Lung (tissue), 12 donors: Measurements from ENCODE around the gene FGR. TPM values are rescaled to one million over a fixed set of nuclear protein-coding genes. Genes with fewer than 3 reads are reported as not detected.
"Not testable (repeated sequence)": the region's sequence is repeated elsewhere in the genome, so short reads cannot be mapped to it uniquely, and the experiment has no call there.

Source experiments
- ATAC-seq: fragments of 200-7000 bp; cut with Tn5 transposase; one replicate; pipeline ENCODE4 v1.9.1; 2020; ENCODE audit warnings: moderate number of reproducible peaks; ENCODE audit not compliant: insufficient read depth, low FRiP score
- DNase-seq, 3 donors: peaks; one replicate each; pipeline ENCODE4 v3.0.0-alpha.2; 2013 to 2017
- H3K27ac ChIP-seq, 2 donors: one replicate each; pipeline ENCODE4 v1.5.1; 2013; ENCODE audit warnings: mild to moderate bottlenecking in 2 of 2, moderate library complexity in 2 of 2, control low read depth in 1 of 2, inconsistent platforms in 1 of 2, low read depth in 1 of 2, low read length in 1 of 2
- H3K27me3 ChIP-seq, 3 donors: one replicate each; pipeline ENCODE4 v1.5.1; 2013; ENCODE audit warnings: low read length in 2 of 3; ENCODE audit not compliant: control insufficient read depth in 3 of 3, insufficient read depth in 3 of 3
- H3K36me3 ChIP-seq, 4 donors: one replicate each; pipeline ENCODE4 v1.5.1; 2013; ENCODE audit warnings: low read length in 4 of 4, mild to moderate bottlenecking in 1 of 4, moderate library complexity in 1 of 4; ENCODE audit not compliant: control insufficient read depth in 4 of 4, insufficient read depth in 4 of 4
- H3K4me1 ChIP-seq, 5 donors: one replicate each; pipeline ENCODE4 v1.5.1; 2013; ENCODE audit warnings: low read length in 5 of 5, mild to moderate bottlenecking in 2 of 5, moderate library complexity in 1 of 5; ENCODE audit not compliant: control insufficient read depth in 5 of 5, insufficient read depth in 5 of 5
- H3K4me3 ChIP-seq: one replicate; pipeline ENCODE4 v1.5.1; 2013; ENCODE audit warnings: mild to moderate bottlenecking, control low read depth, moderate library complexity
- H3K9ac ChIP-seq, 2 donors: one replicate each; pipeline ENCODE4 v1.5.1; 2013; ENCODE audit warnings: low read length in 2 of 2, control low read depth in 1 of 2; ENCODE audit not compliant: insufficient read depth in 1 of 2
- H3K9me3 ChIP-seq, 4 donors: one replicate each; pipeline ENCODE4 v1.5.1; 2013; ENCODE audit warnings: low read length in 3 of 4, mild to moderate bottlenecking in 1 of 4, moderate library complexity in 1 of 4; ENCODE audit not compliant: control insufficient read depth in 4 of 4, insufficient read depth in 3 of 4
- WGBS, 2 donors: extraction: QIAGEN DNeasy Blood & Tissue Kit; methylation state at CpG; one replicate each; pipeline ENCODE4 v1.1.7; 2013; 5-methylcytosine and 5-hydroxymethylcytosine counted together
- polyA plus RNA-seq, 2 donors: library from polyadenylated mRNA; stranded (reverse); fragments of 200-250 nt; gene quantifications; one replicate each; pipeline ENCODE4 v1.2.1, GENCODE V29; 2013
- total RNA-seq, 2 donors: library from RNA; depleted of rRNA in 1 of 2; stranded (reverse); fragments of >200 nt in 1 of 2; gene quantifications; one replicate each; pipeline ENCODE4 v1.2.1, GENCODE V29; 2014 to 2021
- TF ChIP-seq, protein P1 (sequence below): IDR thresholded peaks from 2 replicates; pipeline ENCODE4 v1.5.1; 2012; ENCODE audit warnings: mild to moderate bottlenecking; ENCODE audit errors: control extremely low read depth, extremely low read depth
- donor health status: control.
- donor health status: control.
- donor health status: Bipolar disorder and iron deficiency.
- donor health status: healthy.
- donor health status: DM: yes; HTN: yes; CAD: no.

Gene FGR
- total and polyA plus RNA-seq, 4 donors = 26.6 to 403 (median 111) TPM

DNA sequence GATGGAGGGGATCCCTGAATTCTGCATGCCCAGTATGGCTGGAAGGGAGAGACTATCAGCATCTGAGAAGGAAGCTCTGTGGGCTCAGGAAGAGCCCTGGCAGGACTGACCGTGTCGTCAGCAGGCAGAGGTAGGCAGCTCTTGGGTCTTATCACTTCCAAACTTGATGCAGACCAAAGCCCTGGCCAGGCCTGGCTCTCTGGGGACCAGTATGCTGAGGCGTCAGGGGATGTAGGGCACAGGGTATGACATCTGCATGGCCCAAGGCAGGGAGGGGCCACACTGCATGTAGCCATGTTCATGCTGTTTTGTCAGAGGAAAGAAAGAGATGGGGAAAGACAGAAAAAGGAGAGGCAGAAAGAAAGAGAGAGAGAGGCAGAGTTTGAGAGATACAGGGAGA, 6.3 kb downstream of the FGR start:
- no peak overlapping the region for H3K9ac ChIP-seq
- H3K27ac ChIP-seq = peak overlapping the region in 1 of 2 donors; percentile 83
- ATAC-seq = no peak

DNA sequence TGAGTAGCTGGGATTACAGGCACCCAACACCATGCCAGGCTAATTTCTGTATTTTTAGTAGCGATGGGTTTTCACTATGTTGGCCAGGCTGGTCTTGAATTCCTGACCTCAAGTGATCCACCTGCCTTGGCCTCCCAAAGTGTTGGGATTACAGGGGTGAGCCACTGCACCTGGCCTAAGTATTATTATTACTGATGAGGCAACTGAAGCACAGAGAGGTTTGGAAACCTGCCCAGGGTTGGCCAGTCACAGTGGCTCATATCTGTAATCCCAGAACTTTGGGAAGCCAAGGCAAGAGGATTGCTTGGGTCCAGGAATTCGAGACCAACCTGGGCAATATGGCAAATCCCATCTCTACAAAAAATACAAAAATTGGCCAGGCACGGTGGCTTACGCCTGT, 7.3 kb downstream of the FGR start:
- not testable (repeated sequence) for DNase-seq, H3K9me3 ChIP-seq, H3K27ac ChIP-seq, H3K9ac ChIP-seq, H3K36me3 ChIP-seq, ATAC-seq, H3K27me3 ChIP-seq, H3K4me3 ChIP-seq
- WGBS, 2 donors = 94 to 95% methylated on average over 4 of the region's 4 CpGs
- peaks cover 0 to 14% (median 4%) of the 10 kb centered on the region in 5 donors for H3K4me1 ChIP-seq

More for the DNA sequence above, 6.3 kb downstream of the FGR start:
- H3K4me1 ChIP-seq = peaks cover 0 to 18% (median 4%) of the 10 kb centered on the region in 5 donors
- H3K4me3 ChIP-seq = no peak overlapping the region
- H3K27me3 ChIP-seq = peaks cover 0 to 6% (median 4%) of the 10 kb centered on the region in 3 donors
- peaks cover 0 to 1% (median 0%) of the 10 kb centered on the region in 4 donors for H3K36me3 ChIP-seq
- TF ChIP-seq, protein P1, sequence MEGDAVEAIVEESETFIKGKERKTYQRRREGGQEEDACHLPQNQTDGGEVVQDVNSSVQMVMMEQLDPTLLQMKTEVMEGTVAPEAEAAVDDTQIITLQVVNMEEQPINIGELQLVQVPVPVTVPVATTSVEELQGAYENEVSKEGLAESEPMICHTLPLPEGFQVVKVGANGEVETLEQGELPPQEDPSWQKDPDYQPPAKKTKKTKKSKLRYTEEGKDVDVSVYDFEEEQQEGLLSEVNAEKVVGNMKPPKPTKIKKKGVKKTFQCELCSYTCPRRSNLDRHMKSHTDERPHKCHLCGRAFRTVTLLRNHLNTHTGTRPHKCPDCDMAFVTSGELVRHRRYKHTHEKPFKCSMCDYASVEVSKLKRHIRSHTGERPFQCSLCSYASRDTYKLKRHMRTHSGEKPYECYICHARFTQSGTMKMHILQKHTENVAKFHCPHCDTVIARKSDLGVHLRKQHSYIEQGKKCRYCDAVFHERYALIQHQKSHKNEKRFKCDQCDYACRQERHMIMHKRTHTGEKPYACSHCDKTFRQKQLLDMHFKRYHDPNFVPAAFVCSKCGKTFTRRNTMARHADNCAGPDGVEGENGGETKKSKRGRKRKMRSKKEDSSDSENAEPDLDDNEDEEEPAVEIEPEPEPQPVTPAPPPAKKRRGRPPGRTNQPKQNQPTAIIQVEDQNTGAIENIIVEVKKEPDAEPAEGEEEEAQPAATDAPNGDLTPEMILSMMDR = no peak
- 25 to 44% methylated on average over 3 of the region's 3 CpGs for WGBS, 2 donors
- no peak for DNase-seq
- no peaks in the 10 kb centered on the region for H3K9me3 ChIP-seq

DNA sequence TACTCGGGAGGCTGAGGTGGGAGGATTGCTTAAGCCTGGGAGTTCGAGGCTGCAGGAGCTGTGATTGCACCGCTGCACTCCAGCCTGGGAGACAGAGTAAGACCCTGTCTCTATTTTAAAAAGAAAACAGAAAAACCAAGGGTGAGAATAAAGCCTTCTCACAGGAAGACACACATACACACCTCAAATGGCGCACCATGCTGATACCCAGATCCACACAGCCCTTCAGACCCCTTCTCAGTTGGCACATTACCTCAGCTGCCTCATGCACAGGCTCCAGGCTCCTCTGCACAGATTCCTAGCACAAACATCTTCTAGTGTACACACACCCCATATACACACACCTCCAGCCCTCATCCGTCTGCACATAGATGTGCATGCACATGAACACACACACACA, 7.9 kb downstream of the FGR start:
- ATAC-seq (no peak), DNase-seq (no peak)
- H3K9ac ChIP-seq = no peak overlapping the region
- peaks cover 0 to 5% (median 0%) of the 10 kb centered on the region in 4 donors for H3K36me3 ChIP-seq
- no peaks in the 10 kb centered on the region for H3K27me3 ChIP-seq
- no peak overlapping the region for H3K4me3 ChIP-seq
- TF ChIP-seq, protein P1 = no peak
- no peaks in the 10 kb centered on the region for H3K9me3 ChIP-seq
- H3K27ac ChIP-seq = peak overlapping the region in 1 of 2 donors; percentile 52
- WGBS, 2 donors = 79 to 80% methylated on average over 5 of the region's 5 CpGs
- peaks cover 0 to 13% (median 4%) of the 10 kb centered on the region in 5 donors for H3K4me1 ChIP-seq

DNA sequence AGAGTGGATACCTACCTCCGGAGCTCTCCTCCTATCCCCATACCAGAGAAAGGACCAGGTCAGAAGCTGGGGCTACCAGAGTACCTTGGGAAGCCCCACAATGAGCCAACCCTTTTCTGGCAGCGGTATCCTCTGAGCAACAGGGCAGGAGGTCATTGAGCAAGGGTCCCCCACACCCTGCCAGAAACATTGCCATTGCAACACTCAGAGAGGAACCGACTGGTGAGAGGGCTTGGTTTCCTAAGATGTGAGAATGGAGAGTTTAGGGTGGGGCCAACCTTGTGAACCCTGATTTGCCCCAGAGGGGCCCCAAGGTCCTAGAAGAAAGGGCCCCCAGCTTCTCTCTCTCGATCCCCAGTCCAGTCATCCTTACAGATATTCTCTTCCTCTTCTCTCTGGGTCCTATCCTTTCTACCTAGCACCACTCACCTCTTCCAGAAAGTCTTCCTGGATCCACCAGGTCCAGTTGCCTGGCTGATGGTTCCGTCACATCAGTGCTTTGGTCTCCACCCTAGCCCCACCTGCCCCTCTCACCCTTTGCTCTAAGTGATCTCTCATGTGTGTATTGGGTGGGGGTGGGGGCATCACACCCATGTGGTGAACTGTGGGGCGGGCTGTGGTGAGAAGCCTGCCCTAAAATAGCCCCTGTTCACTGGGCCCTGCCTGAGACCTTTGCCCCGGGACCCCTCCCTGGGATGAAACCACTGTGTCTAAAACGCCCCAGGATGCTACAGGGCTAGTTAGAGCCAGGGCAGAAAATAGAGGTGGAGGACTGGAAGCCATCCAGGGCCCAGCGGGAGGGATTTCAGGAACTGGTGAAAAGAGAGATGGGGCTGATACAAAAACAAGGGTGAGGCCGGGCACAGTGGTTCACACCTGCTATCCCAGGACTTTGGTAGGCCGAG, 8.7 kb downstream of the FGR start:
- peak overlapping the region in 1 of 2 donors; percentile 43 for H3K27ac ChIP-seq
- H3K9me3 ChIP-seq = no peaks in the 10 kb centered on the region
- DNase-seq (no peak), ATAC-seq (peak; percentile 35)
- no peaks in the 10 kb centered on the region for H3K27me3 ChIP-seq
- no peak overlapping the region for H3K4me3 ChIP-seq
- peaks cover 0 to 15% (median 8%) of the 10 kb centered on the region in 5 donors for H3K4me1 ChIP-seq
- TF ChIP-seq, protein P1 = no peak
- no peak overlapping the region for H3K9ac ChIP-seq
- 43 to 65% methylated on average over 11 of the region's 11 CpGs for WGBS, 2 donors
- H3K36me3 ChIP-seq = peaks cover 0 to 5% (median 0%) of the 10 kb centered on the region in 4 donors
